Rectal smooth muscle tissue (tissue), 1 donor: ENCODE results near the gene USB1.
"Not testable (repeated sequence)": the region's sequence is repeated elsewhere in the genome, so short reads cannot be mapped to it uniquely, and the experiment has no call there.

Source experiments
- H3K27ac ChIP-seq: one replicate; pipeline ENCODE4 v1.7.0; 2013; ENCODE audit warnings: low read depth, low read length, inconsistent platforms
- H3K27me3 ChIP-seq: one replicate; pipeline ENCODE4 v1.7.0; 2013; ENCODE audit warnings: low read length; ENCODE audit not compliant: control insufficient read depth, insufficient read depth
- H3K36me3 ChIP-seq: one replicate; pipeline ENCODE4 v1.7.0; 2013; ENCODE audit warnings: low read length; ENCODE audit not compliant: control insufficient read depth, insufficient read depth
- H3K4me1 ChIP-seq: one replicate; pipeline ENCODE4 v1.7.0; 2013; ENCODE audit warnings: low read length; ENCODE audit not compliant: control insufficient read depth, insufficient read depth
- H3K4me3 ChIP-seq: one replicate; pipeline ENCODE4 v1.7.0; 2013; ENCODE audit warnings: low read length
- H3K9ac ChIP-seq: one replicate; pipeline ENCODE4 v1.7.0; 2013; ENCODE audit warnings: low read length

Gene USB1

DNA sequence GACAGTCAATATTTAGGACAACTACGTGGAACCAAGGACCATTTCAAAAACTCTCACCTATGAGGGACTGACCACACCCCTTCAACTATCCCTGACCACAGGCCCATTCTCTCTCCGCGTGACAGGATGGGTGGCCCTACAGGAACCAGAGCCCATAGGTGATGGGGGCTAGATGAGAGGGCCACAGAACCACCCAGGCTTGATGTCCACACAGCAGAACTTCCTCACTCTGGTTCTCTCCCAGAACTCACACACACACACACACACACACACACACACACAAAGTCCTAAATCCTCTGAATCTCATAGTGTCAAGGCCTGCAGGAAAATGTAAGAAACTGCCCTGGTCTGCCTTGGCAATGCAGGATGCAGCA is 2.2 kb upstream of the USB1 start:
- peaks cover 11% of the 10 kb centered on the region for H3K4me1 ChIP-seq
- no peaks in the 10 kb centered on the region for H3K27me3 ChIP-seq
- H3K4me3 ChIP-seq, result peak overlapping the region; percentile 75
- H3K27ac ChIP-seq, result no peak overlapping the region
- H3K36me3 ChIP-seq, result peaks cover 3% of the 10 kb centered on the region
- H3K9ac ChIP-seq, result no peak overlapping the region

GRCh38 chr16:57999366-57999970 is 1.7 kb upstream of the USB1 start:
- Histone ChIP-seq H3K36me3 (peaks cover 3% of the 10 kb centered on the region), H3K9ac (peak overlapping the region; percentile 19), H3K4me1 (peaks cover 11% of the 10 kb centered on the region), H3K27me3 (no peaks in the 10 kb centered on the region), H3K4me3 (peak overlapping the region; percentile 75), H3K27ac (peak overlapping the region; percentile 75)

GRCh38 chr16:57999971-58000705 is 1.1 kb upstream of the USB1 start, which contains the start of gene ZNF319:
Gene ZNF319 (minus strand): TSS chr16:58000672. CDS start chr16:57998265, 2,407 bp downstream.
- H3K4me3 ChIP-seq, result peak within 1 kb of the TSS; percentile 96
- H3K4me1 ChIP-seq, result peaks cover 11% of the 10 kb centered on the region
- peaks cover 3% of the 10 kb centered on the region for H3K36me3 ChIP-seq
- H3K27ac ChIP-seq, result peak within 1 kb of the TSS; percentile 91
- H3K27me3 ChIP-seq, result no peaks in the 10 kb centered on the region
- peak within 1 kb of the TSS; percentile 42 for H3K9ac ChIP-seq

GRCh38 chr16:58001781-58002415 is 691 bp downstream of the USB1 start:
- Histone ChIP-seq H3K4me3 (peak overlapping the region; percentile 96), H3K4me1 (peaks cover 11% of the 10 kb centered on the region), H3K27me3 (no peaks in the 10 kb centered on the region), H3K36me3 (peaks cover 3% of the 10 kb centered on the region), H3K9ac (no peak overlapping the region), H3K27ac (peak overlapping the region; percentile 91)

DNA sequence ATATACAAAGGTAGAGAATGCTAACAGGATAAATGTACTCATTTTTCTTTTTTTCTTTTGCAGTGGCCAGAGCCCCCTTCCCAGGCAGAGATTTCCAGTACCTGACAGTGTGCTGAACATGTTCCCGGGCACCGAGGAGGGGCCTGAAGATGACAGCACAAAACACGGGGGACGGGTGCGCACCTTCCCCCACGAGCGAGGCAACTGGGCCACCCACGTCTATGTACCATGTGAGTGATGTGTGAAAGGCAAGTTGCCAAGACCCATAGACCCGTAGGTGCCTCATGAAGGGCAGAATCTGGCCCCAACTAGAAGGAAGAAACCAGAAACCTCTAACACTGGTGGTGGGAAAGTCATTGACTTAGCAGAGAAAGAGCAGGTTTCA is 1.2 kb downstream of the USB1 start:
- H3K27ac ChIP-seq, result no peak overlapping the region

GRCh38 chr16:58002936-58003335 is 1.7 kb downstream of the USB1 start:
- Histone ChIP-seq H3K27ac (no peak overlapping the region), H3K4me1 (peaks cover 11% of the 10 kb centered on the region), H3K9ac (no peak overlapping the region), H3K27me3 (no peaks in the 10 kb centered on the region), H3K36me3 (no peaks in the 10 kb centered on the region), H3K4me3 (no peak overlapping the region)

More for the DNA sequence above, 1.2 kb downstream of the USB1 start:
- Histone ChIP-seq H3K9ac (no peak overlapping the region), H3K4me3 (no peak overlapping the region), H3K4me1 (peaks cover 11% of the 10 kb centered on the region), H3K36me3 (peaks cover under 1% of the 10 kb centered on the region), H3K27me3 (no peaks in the 10 kb centered on the region)

DNA sequence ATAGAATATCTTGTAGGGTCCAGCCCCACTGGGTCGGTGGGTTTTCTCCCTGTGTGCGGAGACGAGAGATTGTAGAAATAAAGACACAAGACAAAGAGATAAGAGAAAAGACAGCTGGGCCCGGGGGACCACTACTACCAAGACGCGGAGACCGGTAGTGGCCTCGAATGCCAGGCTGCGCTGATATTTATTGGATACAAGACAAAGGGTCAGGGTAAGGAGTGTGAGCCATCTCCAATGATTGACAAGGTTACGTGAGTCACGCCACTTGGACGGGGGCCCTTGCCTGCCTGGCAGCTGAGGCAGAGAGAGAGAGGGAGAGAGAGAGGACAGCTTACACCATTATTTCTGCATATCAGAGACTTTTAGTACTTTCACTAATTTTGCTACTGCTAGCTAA is 3.5 kb downstream of the USB1 start:
- not testable (repeated sequence) for H3K4me3 ChIP-seq, H3K36me3 ChIP-seq, H3K4me1 ChIP-seq

GRCh38 chr16:58009856-58010416 is 8.7 kb downstream of the USB1 start:
- Histone ChIP-seq H3K4me3 (no peak overlapping the region), H3K9ac (no peak overlapping the region), H3K36me3 (peaks cover 13% of the 10 kb centered on the region), H3K27ac (no peak overlapping the region), H3K4me1 (no peaks in the 10 kb centered on the region), H3K27me3 (no peaks in the 10 kb centered on the region)

More for the DNA sequence above, 3.5 kb downstream of the USB1 start:
- not testable (repeated sequence) for H3K27ac ChIP-seq, H3K27me3 ChIP-seq, H3K9ac ChIP-seq

DNA sequence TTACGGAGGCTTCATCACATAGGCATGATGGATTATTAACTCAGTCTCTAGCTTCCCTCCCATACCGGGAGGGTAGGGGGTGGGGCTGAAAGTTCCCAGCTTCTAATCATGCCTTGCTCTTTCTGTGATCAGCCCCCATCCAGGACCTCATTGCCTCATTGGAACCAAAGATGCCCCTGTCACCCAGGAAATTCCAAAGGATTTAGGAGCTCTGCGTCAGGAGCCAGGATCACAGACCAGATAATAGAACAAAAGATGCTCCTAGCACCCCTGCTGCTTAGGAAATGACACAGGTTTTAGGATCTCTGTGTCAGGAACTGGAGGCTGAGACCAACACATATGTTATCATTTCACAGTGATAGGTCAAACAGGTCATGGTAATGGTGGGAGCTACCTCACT is 9.7 kb downstream of the USB1 start:
- H3K27ac ChIP-seq, result no peak overlapping the region
- H3K4me3 ChIP-seq, result no peak overlapping the region
- H3K9ac ChIP-seq, result no peak overlapping the region
- peaks cover 13% of the 10 kb centered on the region for H3K36me3 ChIP-seq
- no peaks in the 10 kb centered on the region for H3K4me1 ChIP-seq
- no peaks in the 10 kb centered on the region for H3K27me3 ChIP-seq

DNA sequence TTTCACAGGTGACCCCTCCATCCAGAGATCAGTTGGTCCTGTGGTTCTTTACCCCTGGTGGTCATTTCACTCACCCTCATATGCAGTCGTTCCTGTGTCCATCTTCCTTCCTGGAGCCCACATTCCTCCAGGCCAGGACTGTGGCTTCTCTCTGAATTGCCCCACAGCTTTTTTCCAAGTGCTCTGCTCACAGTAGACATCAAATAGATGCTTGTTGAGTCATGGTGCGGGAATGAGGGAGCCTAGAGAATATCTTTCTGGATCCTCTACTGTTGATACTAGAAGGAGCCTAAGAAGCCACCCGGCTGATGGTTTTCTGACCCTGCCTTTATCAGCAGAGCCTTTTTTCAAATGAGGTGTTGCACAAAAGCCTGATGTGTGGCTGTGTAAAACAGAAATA is 10.4 kb downstream of the USB1 start:
- no peaks in the 10 kb centered on the region for H3K4me1 ChIP-seq
- H3K4me3 ChIP-seq, result no peak overlapping the region
- H3K36me3 ChIP-seq, result peaks cover 13% of the 10 kb centered on the region
- no peak overlapping the region for H3K27ac ChIP-seq
- H3K27me3 ChIP-seq, result no peaks in the 10 kb centered on the region
- H3K9ac ChIP-seq, result no peak overlapping the region

DNA sequence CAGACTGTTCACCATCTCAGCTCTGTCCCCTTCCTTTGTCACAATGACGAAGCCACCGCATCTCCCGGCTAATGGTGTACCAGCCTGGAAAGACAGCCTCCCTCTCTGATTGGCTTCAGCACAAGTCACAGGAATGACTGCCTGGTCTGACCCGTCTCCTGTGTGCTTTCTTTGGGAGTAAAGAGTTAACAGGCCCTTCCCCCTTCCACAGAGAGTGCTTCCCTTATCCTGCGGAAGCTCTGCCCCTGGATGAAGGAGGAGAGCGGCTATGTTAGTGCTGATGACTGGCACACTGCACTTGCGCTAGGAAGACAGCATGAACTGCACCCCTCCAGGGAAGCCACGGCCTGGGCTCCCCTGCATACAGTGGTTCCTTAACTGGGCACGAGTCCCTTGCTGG is 11.3 kb downstream of the USB1 start:
- H3K36me3 ChIP-seq, result peaks cover 13% of the 10 kb centered on the region
- no peak overlapping the region for H3K9ac ChIP-seq
- no peaks in the 10 kb centered on the region for H3K4me1 ChIP-seq
- no peak overlapping the region for H3K27ac ChIP-seq
- H3K4me3 ChIP-seq, result no peak overlapping the region
- H3K27me3 ChIP-seq, result no peaks in the 10 kb centered on the region

GRCh38 chr16:58013201-58013956 is 12.2 kb downstream of the USB1 start:
- no peak overlapping the region for H3K9ac ChIP-seq
- H3K4me3 ChIP-seq, result no peak overlapping the region
- no peaks in the 10 kb centered on the region for H3K27me3 ChIP-seq
- H3K4me1 ChIP-seq, result no peaks in the 10 kb centered on the region
- peaks cover 13% of the 10 kb centered on the region for H3K36me3 ChIP-seq
- H3K27ac ChIP-seq, result no peak overlapping the region
